ENCODE results near the gene TM2D3.

Gene TM2D3

GRCh38 chr15:101623367-101624304, 28.5 kb downstream of the TM2D3 start:
- DNase-seq (ENCODE audit: low read depth): no peak

DNA sequence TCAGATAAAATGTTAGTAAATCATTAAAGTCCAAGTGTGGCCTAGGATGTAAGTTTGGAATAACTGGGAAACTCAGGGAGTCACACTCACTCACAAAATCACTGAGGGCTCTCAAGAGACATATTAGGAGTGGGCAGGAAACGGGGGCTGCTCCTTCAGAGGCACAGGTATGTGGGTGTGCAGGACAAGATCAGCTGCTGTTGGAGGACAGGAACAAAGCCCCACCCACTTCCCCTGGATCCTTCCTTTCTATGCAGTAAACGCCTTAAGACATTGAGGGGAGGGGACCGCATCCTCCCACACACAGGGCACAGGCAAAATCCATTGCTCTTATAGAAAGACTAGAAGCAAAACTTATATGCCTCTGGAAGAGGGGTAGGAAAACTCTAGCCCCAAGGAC, 30.2 kb downstream of the TM2D3 start:
- DNase-seq (ENCODE audit: low read depth): no peak

DNA sequence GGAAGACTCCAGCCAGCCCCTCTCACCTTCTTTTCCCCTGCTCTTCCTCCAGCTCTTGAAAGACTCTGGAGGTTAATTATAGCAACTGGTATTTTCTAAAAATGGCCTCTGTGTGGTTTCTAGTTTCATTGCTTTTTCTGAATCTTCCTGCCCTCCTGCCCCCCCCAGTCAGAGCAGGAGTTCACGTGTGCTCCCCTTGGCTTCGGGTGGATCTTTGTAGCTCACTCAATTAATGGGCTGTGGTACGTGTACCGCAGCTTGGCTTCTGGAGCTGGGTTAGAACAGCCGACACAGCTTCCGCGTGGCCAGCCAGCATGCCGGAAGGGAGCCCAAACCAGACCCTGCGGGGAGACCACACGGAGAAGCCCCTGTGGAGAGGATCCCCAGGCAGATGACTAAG, 31.5 kb downstream of the TM2D3 start:
- DNase-seq (ENCODE audit: low read depth): no peak

GRCh38 chr15:101619615-101619865, 32.6 kb downstream of the TM2D3 start:
- no peak for DNase-seq (ENCODE audit: low read depth)

- no peak for DNase-seq (ENCODE audit: low read depth)
Measured at GRCh38 chr15:101618851-101619614, 33.1 kb downstream of the TM2D3 start.

GRCh38 chr15:101618076-101618475, 34.1 kb downstream of the TM2D3 start:
- DNase-seq (ENCODE audit: low read depth): no peak

DNA sequence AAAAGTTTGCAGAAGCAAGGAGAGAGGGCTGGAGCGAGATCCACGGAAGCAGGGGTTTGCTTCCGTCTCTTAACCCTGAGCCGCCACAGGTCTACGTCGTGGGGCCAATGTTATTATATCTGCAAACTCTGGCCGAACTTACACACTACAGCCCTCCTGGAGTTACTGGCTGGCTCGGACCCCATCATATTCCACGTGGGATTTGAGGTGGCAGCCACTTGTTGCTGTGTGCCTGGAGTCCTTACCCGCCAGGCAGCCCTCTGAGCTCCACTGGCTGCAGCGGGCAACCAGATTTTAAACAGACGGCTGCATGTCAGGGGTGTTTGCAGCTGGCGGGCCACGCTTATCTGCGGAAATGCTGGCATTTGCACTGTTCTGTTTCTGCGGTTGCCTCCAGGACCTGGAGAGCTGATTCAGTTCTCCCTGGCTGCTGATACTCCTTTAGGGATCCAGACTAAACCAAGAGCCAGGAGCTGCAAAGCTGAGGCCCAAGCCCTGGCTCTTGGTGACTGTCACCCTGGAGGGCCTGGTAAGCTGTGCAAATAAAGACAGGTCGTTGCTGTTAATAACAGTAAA, 34.7 kb downstream of the TM2D3 start:
- no peak for DNase-seq (ENCODE audit: low read depth)

DNA sequence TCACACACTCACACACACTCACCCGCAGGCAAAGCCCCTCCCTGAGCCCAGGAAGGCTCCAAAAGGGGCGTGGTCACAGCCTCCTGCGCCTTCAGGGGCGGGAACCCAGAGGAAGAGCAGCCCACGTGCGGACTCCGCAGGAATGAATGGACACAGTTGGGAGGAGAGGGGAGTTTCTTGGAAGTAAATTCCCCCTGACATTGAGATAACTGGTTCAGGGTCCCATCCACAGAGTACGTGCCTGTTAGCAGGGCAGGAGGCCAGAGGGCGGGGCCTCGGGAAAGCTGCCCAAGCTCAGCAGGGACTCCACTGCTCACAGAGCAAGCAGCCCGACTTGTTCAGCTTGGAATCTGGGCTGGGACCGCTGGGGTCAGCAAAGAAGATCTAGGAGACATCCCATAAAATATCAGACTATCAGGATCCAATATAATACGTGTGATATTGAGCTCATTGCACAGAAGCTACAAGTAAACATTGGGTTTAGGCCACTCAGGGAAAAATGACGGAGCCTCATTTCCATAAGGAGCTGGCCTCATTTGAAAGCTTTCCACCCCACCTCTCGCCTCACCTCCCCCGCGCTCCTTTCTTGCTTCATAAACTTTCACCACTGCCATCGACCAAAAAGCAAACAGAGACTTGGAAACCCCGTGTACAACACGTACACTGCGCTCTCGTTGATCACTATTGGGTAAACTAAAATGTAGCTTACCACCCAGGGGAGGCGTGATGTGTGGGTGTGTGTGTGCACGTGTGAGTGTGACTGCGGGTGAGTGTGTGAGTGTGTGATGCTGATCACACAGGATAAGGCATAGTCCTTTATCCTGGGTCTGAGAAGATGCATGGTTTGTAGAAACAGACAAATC, 36.0 kb downstream of the TM2D3 start:
- no peak for DNase-seq (ENCODE audit: low read depth)

DNA sequence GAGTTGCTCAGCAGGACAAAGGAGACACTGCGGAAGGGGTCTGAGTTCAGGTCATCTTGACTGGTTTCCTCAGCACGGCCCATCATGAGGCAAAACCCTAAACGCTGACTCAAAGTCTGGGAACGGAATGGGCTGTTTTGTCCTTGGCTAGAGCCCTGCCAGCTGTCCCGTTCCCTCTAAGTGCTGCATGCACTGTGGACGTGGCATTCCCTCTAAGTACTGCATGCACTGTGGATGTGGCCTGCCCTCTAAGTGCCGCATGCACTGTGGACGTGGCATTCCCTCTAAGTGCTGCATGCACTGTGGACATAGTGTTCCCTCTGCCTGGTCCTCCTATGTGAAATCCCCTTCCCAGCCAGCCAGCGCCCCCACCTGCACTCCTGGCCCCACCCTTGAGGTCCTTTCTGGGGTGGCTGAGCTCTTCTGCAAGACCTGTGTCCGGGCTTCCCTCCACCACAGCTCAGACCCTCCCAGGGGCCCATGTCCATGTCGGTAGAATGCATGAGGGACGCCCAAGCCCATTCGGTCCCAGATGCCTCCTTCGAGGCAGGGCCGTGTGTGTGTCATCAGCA, 36.7 kb downstream of the TM2D3 start:
- DNase-seq (ENCODE audit: low read depth): no peak

GRCh38 chr15:101614761-101615160, 37.4 kb downstream of the TM2D3 start:
- no peak for DNase-seq (ENCODE audit: low read depth)

DNA sequence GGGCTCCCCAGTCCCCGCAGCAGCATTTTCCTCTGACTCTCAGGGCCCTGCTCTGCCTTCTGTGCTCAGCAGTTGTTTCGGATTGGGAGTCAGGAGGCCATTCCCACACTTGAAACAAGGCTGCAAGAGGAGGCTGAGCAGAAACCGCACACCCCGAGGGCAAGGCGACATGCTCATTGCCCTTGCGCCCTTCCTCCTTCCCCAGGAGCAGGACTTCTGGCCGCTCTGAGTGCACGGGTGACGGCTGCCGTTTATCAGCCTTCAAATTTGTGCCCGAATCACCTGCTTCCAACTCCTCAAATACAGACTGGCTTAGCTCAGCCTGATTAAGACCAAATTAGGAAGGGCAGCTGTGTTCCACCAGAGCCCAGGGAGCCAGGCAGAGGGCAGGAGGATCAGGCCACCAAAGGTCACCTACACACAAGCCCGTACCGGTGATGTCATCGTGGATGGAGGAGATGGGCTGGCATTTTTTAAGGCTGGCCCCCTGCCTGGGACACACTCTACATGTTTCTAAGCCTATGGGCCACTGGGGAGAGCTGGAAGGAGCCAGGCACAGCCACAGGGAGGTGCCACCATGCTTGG, 38.1 kb downstream of the TM2D3 start:
- no peak for DNase-seq (ENCODE audit: low read depth)

- no peak for DNase-seq (ENCODE audit: low read depth)
Measured at GRCh38 chr15:101613130-101614000, 38.8 kb downstream of the TM2D3 start.

DNA sequence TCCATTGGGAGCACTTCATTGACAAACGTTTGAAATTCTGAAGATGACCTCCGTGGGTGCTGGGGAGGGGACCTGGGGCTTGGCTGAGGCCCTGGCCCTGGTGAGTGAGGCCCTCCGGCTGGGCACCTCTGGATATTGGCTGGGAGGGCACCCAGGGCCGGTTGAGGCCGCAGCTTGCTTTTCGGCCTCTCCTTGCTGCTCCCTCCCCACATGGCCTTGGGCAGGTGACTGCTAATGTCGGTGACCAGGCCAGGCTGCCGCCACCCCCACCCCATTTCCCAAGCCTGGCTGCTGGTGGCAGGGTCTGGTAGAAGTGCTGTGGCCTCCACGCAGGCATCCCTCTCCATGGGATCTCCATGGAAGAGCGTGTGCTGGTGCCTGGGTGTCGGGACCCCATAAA, 39.5 kb downstream of the TM2D3 start:
- DNase-seq (ENCODE audit: low read depth): no peak

DNA sequence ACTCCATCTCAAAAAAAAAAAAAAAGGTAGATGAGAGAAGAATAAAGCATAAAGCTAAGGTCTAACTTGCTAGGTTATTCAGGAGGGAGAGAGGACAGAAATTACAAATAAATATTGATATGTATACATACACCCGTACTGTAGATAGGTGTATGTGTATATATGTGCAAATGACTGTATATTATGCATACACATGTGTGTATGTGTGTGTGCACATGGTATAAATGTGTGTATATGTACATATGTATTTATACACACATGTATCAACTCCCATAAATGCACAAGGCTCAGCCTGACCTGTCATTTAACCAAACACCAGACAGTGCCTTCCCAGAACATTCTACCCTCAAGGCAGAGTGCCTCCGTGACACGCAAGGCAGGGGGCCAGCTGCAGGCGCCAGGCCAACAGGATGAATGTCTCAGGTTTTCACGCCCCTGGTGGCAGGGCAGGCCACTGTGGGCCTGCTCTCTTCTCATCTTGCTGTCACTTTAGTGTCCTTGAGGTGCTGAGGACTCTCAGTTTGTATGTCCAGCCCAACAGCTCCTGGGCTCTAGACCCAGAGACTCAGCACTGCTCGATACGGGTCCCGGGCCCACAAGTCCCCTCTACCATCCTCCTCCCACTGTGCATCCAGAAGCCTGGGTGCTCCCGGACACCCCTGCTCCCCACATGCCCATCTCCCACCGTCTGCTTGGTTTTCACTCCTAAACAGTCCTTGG, 40.4 kb downstream of the TM2D3 start:
- no peak for DNase-seq (ENCODE audit: low read depth)

DNA sequence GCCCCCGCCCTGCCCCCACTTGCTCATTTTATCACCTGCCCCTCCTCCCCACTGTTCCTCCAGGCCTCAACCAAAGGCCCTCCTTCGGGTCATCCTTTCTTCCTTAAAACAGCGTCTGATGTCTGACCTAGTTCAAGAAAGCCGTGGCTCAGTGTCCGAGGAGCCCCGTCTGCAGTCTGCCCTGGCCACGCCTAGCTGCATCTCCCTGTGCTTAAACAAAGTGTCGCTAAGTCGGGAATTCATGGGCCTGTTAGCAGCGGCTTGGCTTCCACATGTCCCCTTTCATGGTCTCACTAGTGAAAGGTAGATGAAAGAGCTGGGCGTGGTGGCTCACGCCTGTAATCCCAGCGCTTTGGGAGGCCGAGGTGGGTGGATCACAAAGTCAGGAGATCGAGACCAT, 41.2 kb downstream of the TM2D3 start:
- no peak for DNase-seq (ENCODE audit: low read depth)

GRCh38 chr15:101610611-101611000, 41.6 kb downstream of the TM2D3 start:
- no peak for DNase-seq (ENCODE audit: low read depth)

GRCh38 chr15:101609742-101610610, 42.2 kb downstream of the TM2D3 start:
- no peak for DNase-seq (ENCODE audit: low read depth)

DNA sequence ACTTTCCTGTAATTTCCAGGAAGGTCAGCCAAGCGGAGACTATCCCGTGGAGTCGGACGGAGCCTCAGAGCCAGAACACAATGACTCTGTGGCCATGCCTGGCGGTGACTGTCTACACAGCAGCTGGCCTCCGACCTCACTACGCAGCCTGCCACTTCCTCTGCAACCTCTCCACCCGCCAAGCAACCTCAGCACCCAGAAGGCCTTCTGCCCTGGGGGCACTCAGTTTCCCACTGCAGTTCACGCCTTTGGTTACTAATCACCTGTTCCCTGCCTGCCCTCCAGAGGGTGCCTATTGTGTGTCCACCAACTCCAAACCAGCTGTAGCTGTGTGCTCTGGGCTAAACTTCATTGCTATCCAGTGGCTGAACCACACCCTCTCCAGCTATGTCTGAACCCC, 44.0 kb downstream of the TM2D3 start:
- no peak for DNase-seq (ENCODE audit: low read depth)

GRCh38 chr15:101607108-101607507, 45.1 kb downstream of the TM2D3 start:
- no peak for DNase-seq (ENCODE audit: low read depth)
